Stomach (tissue), 9 donors: ENCODE results near the gene KDM3B. TPM values are rescaled to one million over a fixed set of nuclear protein-coding genes. Genes with fewer than 3 reads are reported as not detected.

Source experiments
- DNase-seq, 2 donors: peaks; one replicate each; pipeline versions ENCODE4 v3.0.0 to v3.0.0-alpha.2; 2013 to 2019
- H3K27ac ChIP-seq, 5 donors: fragments of 200-600 bp in 4 of 5; sonication (generic) in 4 of 5; one replicate each; pipeline ENCODE4 v1.5.1; 2013 to 2019; ENCODE audit warnings: mild to moderate bottlenecking in 1 of 5, moderate library complexity in 1 of 5
- H3K27me3 ChIP-seq, 3 donors: fragments of 200-600 bp; sonication (generic); one replicate each; pipeline ENCODE4 v1.5.1; 2017 to 2019; ENCODE audit warnings: mixed run types in 1 of 3
- H3K36me3 ChIP-seq, 4 donors: fragments of 200-600 bp; sonication (generic); 1 replicate in 3 of 4; 2 replicates in 1 of 4; pipeline ENCODE4 v1.5.1; 2016 to 2019
- H3K4me1 ChIP-seq, 4 donors: fragments of 200-600 bp; sonication (generic); one replicate each; pipeline ENCODE4 v1.5.1; 2016 to 2019
- H3K4me3 ChIP-seq, 4 donors: fragments of 200-600 bp; sonication (generic) in 3 of 4; one replicate each; pipeline ENCODE4 v1.5.1; 2016 to 2019; ENCODE audit warnings: mild to moderate bottlenecking in 1 of 4
- H3K9me3 ChIP-seq, 4 donors: fragments of 200-600 bp; sonication (generic); one replicate each; pipeline ENCODE4 v1.5.1; 2016 to 2019
- EP300 ChIP-seq: sonication (generic); formaldehyde crosslinking; IDR thresholded peaks from one replicate; pipeline ENCODE4 v1.6.1; 2017; ENCODE audit warnings: antibody characterized with exemption
- POLR2A ChIP-seq, 4 donors: fragments of 450-650 bp; IDR thresholded peaks; one replicate each; pipeline ENCODE4 v1.6.1; 2016; ENCODE audit warnings: antibody characterized with exemption in 4 of 4, control low read depth in 2 of 4, mild to moderate bottlenecking in 1 of 4, moderate library complexity in 1 of 4
- POLR2AphosphoS5 ChIP-seq, 3 donors: sonication (generic); formaldehyde crosslinking; IDR thresholded peaks; one replicate each; pipeline ENCODE4 v1.6.1; 2016; ENCODE audit warnings: antibody characterized with exemption in 3 of 3
- WGBS, 5 donors: extraction: QIAGEN DNeasy Blood & Tissue Kit in 3 of 5; methylation state at CpG; one replicate each; pipeline versions ENCODE4 v1.1.5 to v1.1.7; 2013 to 2018; 5-methylcytosine and 5-hydroxymethylcytosine counted together
- intact Hi-C: fragments of 100-400 bp; cut with DNase I; formaldehyde crosslinking; loops from one replicate; pipeline ENCODE4 v1.15.1; 2023; ENCODE audit warnings: low total_unique reads
- polyA plus RNA-seq, 3 donors: library from polyadenylated mRNA; stranded (reverse); fragments of 200-250 nt; gene quantifications; one replicate each; pipeline ENCODE4 v1.2.3, GENCODE V29; 2013
- total RNA-seq, 5 donors: library from RNA; depleted of rRNA; stranded (reverse); fragments of >200 nt; gene quantifications; one replicate each; pipeline versions ENCODE4 v1.1.0 to v1.2.3, GENCODE V29; 2014 to 2016
- TF ChIP-seq, protein P1 (sequence below), 7 experiments: fragments of 450-650 bp in 4 of 7; fragments of 200-600 bp in 3 of 7; sonication (generic) in 3 of 7; IDR thresholded peaks; one replicate each; pipeline ENCODE4 v1.5.1; 2016 to 2019; ENCODE audit warnings: antibody characterized with exemption in 7 of 7, control low read depth in 2 of 7, mild to moderate bottlenecking in 1 of 7
- donor health status: healthy with polysubstance abuse.
- donor health status: Bipolar disorder and iron deficiency.
- donor health status: healthy.

The KDM3B gene
- total and polyA plus RNA-seq, 8 donors: 12.6 to 107 (median 51.0) TPM

DNA sequence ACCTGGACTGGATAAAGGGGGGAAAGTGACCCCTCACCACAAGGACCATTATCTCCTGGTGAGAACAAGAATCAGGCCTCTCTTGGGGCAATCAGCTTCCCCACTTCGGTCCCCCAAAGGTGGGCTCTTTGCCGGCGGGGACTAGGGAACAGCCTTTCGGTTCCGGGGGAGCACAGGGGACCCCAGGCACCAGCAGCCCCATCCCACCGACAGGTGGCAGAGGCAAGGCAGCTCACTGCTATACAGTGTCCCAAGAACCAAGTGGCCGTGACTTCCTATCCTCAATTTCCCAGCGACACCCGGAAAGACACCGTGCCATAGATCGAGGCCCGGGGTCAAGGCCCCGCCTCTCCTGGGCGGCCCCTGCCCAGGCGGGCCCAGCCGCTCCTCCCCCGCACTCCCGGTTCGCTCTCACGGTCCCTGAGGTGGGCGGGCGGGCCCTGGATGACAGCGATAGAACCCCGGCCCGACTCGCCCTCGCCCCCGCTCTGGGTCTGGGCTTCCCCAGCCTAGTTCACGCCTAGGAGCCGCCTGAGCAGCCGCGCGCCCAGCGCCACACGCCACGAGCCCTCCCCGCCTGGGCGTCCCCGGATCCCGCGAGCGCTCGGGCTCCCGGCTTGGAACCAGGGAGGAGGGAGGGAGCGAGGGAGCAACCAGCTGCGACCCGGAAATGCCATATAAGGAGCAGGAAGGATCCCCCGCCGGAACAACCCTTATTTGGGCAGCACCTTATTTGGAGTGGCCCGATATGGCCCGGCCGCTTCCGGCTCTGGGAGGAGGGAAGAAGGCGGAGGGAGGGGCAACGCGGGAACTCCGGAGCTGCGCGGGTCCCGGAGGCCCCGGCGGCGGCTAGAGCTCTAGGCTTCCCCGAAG is 112.1 kb downstream of the KDM3B start:
- peak overlapping the region; percentile 95 to 99 (median 98) for H3K27ac ChIP-seq
- peak overlapping the region; percentile 83 to 90 (median 88) for H3K4me3 ChIP-seq
- peaks cover 11 to 36% (median 36%) of the 10 kb centered on the region in 4 donors for H3K4me1 ChIP-seq
- peak in 1 of 4 donors; percentile 8 for TF ChIP-seq POLR2A (IDR thresholded peaks at IDR 0.05)
- TF ChIP-seq, protein P1, sequence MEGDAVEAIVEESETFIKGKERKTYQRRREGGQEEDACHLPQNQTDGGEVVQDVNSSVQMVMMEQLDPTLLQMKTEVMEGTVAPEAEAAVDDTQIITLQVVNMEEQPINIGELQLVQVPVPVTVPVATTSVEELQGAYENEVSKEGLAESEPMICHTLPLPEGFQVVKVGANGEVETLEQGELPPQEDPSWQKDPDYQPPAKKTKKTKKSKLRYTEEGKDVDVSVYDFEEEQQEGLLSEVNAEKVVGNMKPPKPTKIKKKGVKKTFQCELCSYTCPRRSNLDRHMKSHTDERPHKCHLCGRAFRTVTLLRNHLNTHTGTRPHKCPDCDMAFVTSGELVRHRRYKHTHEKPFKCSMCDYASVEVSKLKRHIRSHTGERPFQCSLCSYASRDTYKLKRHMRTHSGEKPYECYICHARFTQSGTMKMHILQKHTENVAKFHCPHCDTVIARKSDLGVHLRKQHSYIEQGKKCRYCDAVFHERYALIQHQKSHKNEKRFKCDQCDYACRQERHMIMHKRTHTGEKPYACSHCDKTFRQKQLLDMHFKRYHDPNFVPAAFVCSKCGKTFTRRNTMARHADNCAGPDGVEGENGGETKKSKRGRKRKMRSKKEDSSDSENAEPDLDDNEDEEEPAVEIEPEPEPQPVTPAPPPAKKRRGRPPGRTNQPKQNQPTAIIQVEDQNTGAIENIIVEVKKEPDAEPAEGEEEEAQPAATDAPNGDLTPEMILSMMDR (IDR thresholded peaks at IDR 0.05): peak in 4 of 7 experiments; percentile 2 to 62 (median 23)
- peak; percentile 34 to 84 (median 79) for TF ChIP-seq POLR2AphosphoS5 (IDR thresholded peaks at IDR 0.05)
- no peak for TF ChIP-seq EP300
- WGBS, 5 donors: 0 to 1% (median 1%) methylated on average over 24 to 64 of the region's 64 CpGs
- intact Hi-C loops: no loop called here
- peaks cover 0 to 18% (median 13%) of the 10 kb centered on the region in 4 donors for H3K36me3 ChIP-seq
- no peaks in the 10 kb centered on the region for H3K27me3 ChIP-seq
- H3K9me3 ChIP-seq: no peaks in the 10 kb centered on the region
- DNase-seq: peak; percentile 97 to 99

DNA sequence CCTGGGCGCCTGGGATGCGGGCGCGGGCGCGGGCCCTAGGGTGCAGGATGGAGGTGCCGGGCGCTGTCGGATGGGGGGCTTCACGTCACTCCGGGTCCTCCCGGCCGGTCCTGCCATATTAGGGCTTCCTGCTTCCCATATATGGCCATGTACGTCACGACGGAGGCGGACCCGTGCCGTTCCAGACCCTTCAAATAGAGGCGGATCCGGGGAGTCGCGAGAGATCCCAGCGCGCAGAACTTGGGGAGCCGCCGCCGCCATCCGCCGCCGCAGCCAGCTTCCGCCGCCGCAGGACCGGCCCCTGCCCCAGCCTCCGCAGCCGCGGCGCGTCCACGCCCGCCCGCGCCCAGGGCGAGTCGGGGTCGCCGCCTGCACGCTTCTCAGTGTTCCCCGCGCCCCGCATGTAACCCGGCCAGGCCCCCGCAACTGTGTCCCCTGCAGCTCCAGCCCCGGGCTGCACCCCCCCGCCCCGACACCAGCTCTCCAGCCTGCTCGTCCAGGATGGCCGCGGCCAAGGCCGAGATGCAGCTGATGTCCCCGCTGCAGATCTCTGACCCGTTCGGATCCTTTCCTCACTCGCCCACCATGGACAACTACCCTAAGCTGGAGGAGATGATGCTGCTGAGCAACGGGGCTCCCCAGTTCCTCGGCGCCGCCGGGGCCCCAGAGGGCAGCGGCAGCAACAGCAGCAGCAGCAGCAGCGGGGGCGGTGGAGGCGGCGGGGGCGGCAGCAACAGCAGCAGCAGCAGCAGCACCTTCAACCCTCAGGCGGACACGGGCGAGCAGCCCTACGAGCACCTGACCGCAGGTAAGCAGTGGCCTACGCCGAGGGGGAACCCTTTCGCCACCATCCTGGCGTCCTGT is 113.0 kb downstream of the KDM3B start, which contains the start of gene EGR1:
Gene EGR1 (plus strand): TSS at position 219 of the 864 bp plus-strand sequence. CDS start 283 bp downstream, at position 502.
- TF ChIP-seq EP300: no peak
- peak; percentile 48 to 98 (median 98) for TF ChIP-seq POLR2AphosphoS5 (IDR thresholded peaks at IDR 0.05)
- TF ChIP-seq POLR2A (IDR thresholded peaks at IDR 0.05): peak in 2 of 4 donors; percentile 44 to 64
- TF ChIP-seq, protein P1 (IDR thresholded peaks at IDR 0.05): no peak
- intact Hi-C loops: no loop called here
- H3K9me3 ChIP-seq: no peaks in the 10 kb centered on the region
- peaks cover 0 to 18% (median 13%) of the 10 kb centered on the region in 4 donors for H3K36me3 ChIP-seq
- peak within 1 kb of the TSS; percentile 83 to 90 (median 88) for H3K4me3 ChIP-seq
- WGBS, 5 donors: 0% methylated on average over 14 to 85 of the region's 85 CpGs
- DNase-seq: peak; percentile 95 to 98
- H3K27ac ChIP-seq: peak within 1 kb of the TSS; percentile 95 to 99 (median 98)
- peaks cover 11 to 36% (median 36%) of the 10 kb centered on the region in 4 donors for H3K4me1 ChIP-seq
- no peaks in the 10 kb centered on the region for H3K27me3 ChIP-seq

DNA sequence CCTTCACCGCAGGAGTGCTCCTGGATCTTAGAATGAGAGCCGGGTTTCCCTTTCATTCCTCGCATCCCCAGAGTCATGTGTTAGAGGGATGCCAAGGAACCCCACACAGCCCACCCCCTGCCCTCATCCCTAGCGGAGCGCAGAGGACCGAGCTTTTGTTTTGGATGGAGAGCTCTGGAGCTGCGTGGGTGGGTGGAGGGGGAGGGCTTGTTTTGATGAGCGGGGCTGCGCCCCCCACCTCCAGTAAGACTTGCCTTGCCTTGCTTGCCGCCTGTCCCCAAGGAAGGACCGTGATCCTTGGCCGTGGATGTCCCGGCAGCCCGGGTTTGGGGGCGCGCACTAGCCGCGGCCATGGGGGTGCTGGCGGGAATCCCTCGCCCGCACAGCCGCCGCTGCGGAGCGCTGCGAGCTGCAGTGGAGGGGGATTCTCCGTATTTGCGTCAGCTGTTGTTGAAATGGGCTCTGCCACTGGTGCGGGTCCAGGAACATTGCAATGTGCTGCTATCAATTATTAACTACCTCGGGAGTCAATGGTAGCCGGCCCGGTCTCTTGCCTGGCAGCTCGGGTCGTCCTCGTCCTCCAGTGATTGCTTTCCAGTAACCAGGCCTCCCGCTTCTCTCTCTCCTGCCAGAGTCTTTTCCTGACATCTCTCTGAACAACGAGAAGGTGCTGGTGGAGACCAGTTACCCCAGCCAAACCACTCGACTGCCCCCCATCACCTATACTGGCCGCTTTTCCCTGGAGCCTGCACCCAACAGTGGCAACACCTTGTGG is 113.8 kb downstream of the KDM3B start:
- peak overlapping the region in 4 of 5 donors; percentile 95 to 99 (median 98) for H3K27ac ChIP-seq
- TF ChIP-seq EP300 (no peak), POLR2AphosphoS5 (IDR thresholded peaks at IDR 0.05) (peak in 2 of 3 donors; percentile 36 to 63)
- H3K9me3 ChIP-seq: no peaks in the 10 kb centered on the region
- peak; percentile 75 to 78 for DNase-seq
- H3K4me1 ChIP-seq: peaks cover 11 to 36% (median 35%) of the 10 kb centered on the region in 4 donors
- peak overlapping the region; percentile 83 to 90 (median 88) for H3K4me3 ChIP-seq
- H3K36me3 ChIP-seq: peaks cover 0 to 18% (median 13%) of the 10 kb centered on the region in 4 donors
- intact Hi-C loops: no loop called here
- no peaks in the 10 kb centered on the region for H3K27me3 ChIP-seq
- 6 to 12% (median 10%) methylated on average over 37 to 39 of the region's 39 CpGs for WGBS, 5 donors

DNA sequence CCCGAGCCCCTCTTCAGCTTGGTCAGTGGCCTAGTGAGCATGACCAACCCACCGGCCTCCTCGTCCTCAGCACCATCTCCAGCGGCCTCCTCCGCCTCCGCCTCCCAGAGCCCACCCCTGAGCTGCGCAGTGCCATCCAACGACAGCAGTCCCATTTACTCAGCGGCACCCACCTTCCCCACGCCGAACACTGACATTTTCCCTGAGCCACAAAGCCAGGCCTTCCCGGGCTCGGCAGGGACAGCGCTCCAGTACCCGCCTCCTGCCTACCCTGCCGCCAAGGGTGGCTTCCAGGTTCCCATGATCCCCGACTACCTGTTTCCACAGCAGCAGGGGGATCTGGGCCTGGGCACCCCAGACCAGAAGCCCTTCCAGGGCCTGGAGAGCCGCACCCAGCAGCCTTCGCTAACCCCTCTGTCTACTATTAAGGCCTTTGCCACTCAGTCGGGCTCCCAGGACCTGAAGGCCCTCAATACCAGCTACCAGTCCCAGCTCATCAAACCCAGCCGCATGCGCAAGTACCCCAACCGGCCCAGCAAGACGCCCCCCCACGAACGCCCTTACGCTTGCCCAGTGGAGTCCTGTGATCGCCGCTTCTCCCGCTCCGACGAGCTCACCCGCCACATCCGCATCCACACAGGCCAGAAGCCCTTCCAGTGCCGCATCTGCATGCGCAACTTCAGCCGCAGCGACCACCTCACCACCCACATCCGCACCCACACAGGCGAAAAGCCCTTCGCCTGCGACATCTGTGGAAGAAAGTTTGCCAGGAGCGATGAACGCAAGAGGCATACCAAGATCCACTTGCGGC is 114.6 kb downstream of the KDM3B start:
- H3K9me3 ChIP-seq: no peaks in the 10 kb centered on the region

More for the DNA sequence above, 114.6 kb downstream of the KDM3B start:
- TF ChIP-seq POLR2AphosphoS5 (IDR thresholded peaks at IDR 0.05) (peak in 2 of 3 donors; percentile 74 to 96), EP300 (no peak), POLR2A (IDR thresholded peaks at IDR 0.05) (peak in 1 of 4 donors; percentile 11)
- TF ChIP-seq, protein P1 (IDR thresholded peaks at IDR 0.05): no peak
- Histone ChIP-seq H3K4me3 (peak overlapping the region; percentile 83 to 90 (median 88)), H3K4me1 (peaks cover 11 to 36% (median 35%) of the 10 kb centered on the region in 4 donors), H3K27me3 (no peaks in the 10 kb centered on the region), H3K36me3 (peaks cover 0 to 18% (median 13%) of the 10 kb centered on the region in 4 donors), H3K27ac (peak overlapping the region in 3 of 5 donors; percentile 95 to 98 (median 97))
- peak; percentile 48 to 52 for DNase-seq
- WGBS, 5 donors: 89 to 94% (median 94%) methylated on average over 45 of the region's 45 CpGs
- intact Hi-C loops: no loop called here
